HCT116 (cell line): ENCODE measurements around the gene VPS39. TPM values are rescaled to one million over a fixed set of nuclear protein-coding genes. Genes with fewer than 3 reads are reported as not detected.
A peak's percentile ranks its signal among the peaks of the same experiment; 100 is the strongest.

Experiments used
- ATAC-seq: fragments of 200-7000 bp; cut with Tn5 transposase; 2 replicates; pipeline ENCODE4 v1.9.1; 2020; ENCODE audit warnings: mild to moderate bottlenecking, moderate library complexity
- BruUV-seq: library from RNA; stranded (reverse); fragments of 400-500 nt; replicated peaks from 2 replicates; lab custom pipeline; 2021; lab: Mats Ljungman, UMichigan
- CTCF ChIA-PET: fragments of 300-600 bp; sonication (Branson Sonifier 250); formaldehyde crosslinking; loops from one replicate; lab custom pipeline; 2021; ENCODE audit warnings: antibody characterized with exemption; lab: Charles Lee
- POLR2A ChIA-PET: fragments of 300-600, 350-600 bp; sonication (Branson Sonifier 250); formaldehyde crosslinking; loops from one replicate; lab custom pipeline; 2021; ENCODE audit warnings: antibody characterized with exemption; lab: Charles Lee
- RAD21 ChIA-PET, 2 experiments: fragments of 300-600 bp; sonication (Branson Sonifier 250); formaldehyde crosslinking; loops; one replicate each; lab custom pipeline; 2023; ENCODE audit warnings: low total read pairs in 2 of 2; ENCODE audit not compliant: uncharacterized antibody in 2 of 2, unreplicated experiment in 2 of 2, low non-redundant PET in 1 of 2; lab: Charles Lee
- DNase-seq: peaks from one replicate; pipeline ENCODE4 v3.0.0-alpha.2; 2010; ENCODE audit warnings: low read depth, low spot score
- H2AFZ ChIP-seq: fragments of 200-600 bp; shearing (Covaris generic), sonication (generic); 2 replicates; pipeline ENCODE4 v1.6.1; 2017; ENCODE audit warnings: low read depth, mixed run types, mixed read lengths, antibody characterized with exemption, low read length; ENCODE audit not compliant: poor library complexity, severe bottlenecking
- H3K27ac ChIP-seq: 2 replicates; pipeline ENCODE4 v1.5.1; 2012; ENCODE audit warnings: low read depth, low read length
- H3K27me3 ChIP-seq: fragments of 200-600 bp; sonication (generic); 2 replicates; pipeline ENCODE4 v1.6.1; 2016; ENCODE audit warnings: mixed run types, low read length, mixed read lengths; ENCODE audit not compliant: insufficient read depth
- H3K36me3 ChIP-seq, 2 experiments: fragments of 200-500 bp in 1 of 2; fragments of 200-600 bp in 1 of 2; sonication (Bioruptor generic) in 1 of 2; sonication (generic) in 1 of 2; 2 replicates each; pipeline versions ENCODE4 v1.5.1 to v1.6.1; 2014 to 2016; ENCODE audit warnings: low read length in 2 of 2, inconsistent platforms in 1 of 2, mixed read lengths in 1 of 2, mixed run types in 1 of 2; ENCODE audit not compliant: insufficient read depth in 2 of 2, control insufficient read depth in 1 of 2
- H3K4me1 ChIP-seq, 2 experiments: fragments of 200-600 bp in 1 of 2; sonication (generic) in 1 of 2; 2 replicates each; pipeline versions ENCODE4 v1.5.1 to v1.6.1; 2012 to 2017; ENCODE audit warnings: low read length in 2 of 2, inconsistent platforms in 1 of 2, mild to moderate bottlenecking in 1 of 2, mixed read lengths in 1 of 2, mixed run types in 1 of 2, moderate library complexity in 1 of 2; ENCODE audit not compliant: insufficient read depth in 2 of 2, control insufficient read depth in 1 of 2
- H3K4me2 ChIP-seq: fragments of 200-600 bp; sonication (generic); 2 replicates; pipeline ENCODE4 v1.6.1; 2017; ENCODE audit warnings: mixed run types, low read length, mixed read lengths
- H3K4me3 ChIP-seq, 2 experiments: fragments of 200-600 bp in 1 of 2; sonication (generic) in 1 of 2; replicated peaks in 1 of 2; 2 replicates each; pipeline ENCODE4 v1.5.1; 2011 to 2016; ENCODE audit warnings: low read length in 2 of 2, control low read depth in 1 of 2, low read depth in 1 of 2, mild to moderate bottlenecking in 1 of 2, mixed read lengths in 1 of 2, mixed run types in 1 of 2
- H3K79me2 ChIP-seq: fragments of 200-600 bp; sonication (generic); 2 replicates; pipeline ENCODE4 v1.6.1; 2017; ENCODE audit warnings: mild to moderate bottlenecking, mixed run types, low read length, moderate library complexity, mixed read lengths; ENCODE audit not compliant: insufficient read depth
- H3K9ac ChIP-seq: fragments of 200-600 bp; sonication (generic); 2 replicates; pipeline ENCODE4 v1.6.1; 2016; ENCODE audit warnings: low read length, mixed read lengths
- H3K9me2 ChIP-seq: fragments of 200-600 bp; sonication (generic), shearing (Covaris generic); 2 replicates; pipeline ENCODE4 v1.6.1; 2017; ENCODE audit warnings: mixed run types, mild to moderate bottlenecking, moderate library complexity; ENCODE audit not compliant: insufficient read depth
- H3K9me3 ChIP-seq, 2 experiments: fragments of 200-500 bp in 1 of 2; fragments of 200-600 bp in 1 of 2; sonication (Bioruptor generic) in 1 of 2; sonication (generic) in 1 of 2; 2 replicates each; pipeline ENCODE4 v1.6.1; 2014 to 2017; ENCODE audit warnings: low read length in 2 of 2, mixed read lengths in 2 of 2, inconsistent platforms in 1 of 2, low read depth in 1 of 2, mild to moderate bottlenecking in 1 of 2, mixed run types in 1 of 2, moderate library complexity in 1 of 2; ENCODE audit not compliant: control insufficient read depth in 1 of 2, insufficient read depth in 1 of 2
- H4K20me1 ChIP-seq: fragments of 200-600 bp; sonication (generic), shearing (Covaris generic); 2 replicates; pipeline ENCODE4 v1.6.1; 2017; ENCODE audit warnings: mixed run types, mild to moderate bottlenecking, moderate library complexity; ENCODE audit not compliant: insufficient read depth
- ELF1 ChIP-seq: IDR thresholded peaks from 2 replicates; pipeline ENCODE4 v1.6.1; 2012; ENCODE audit warnings: low read depth, borderline replicate concordance
- EZH2 ChIP-seq: fragments of 200-600 bp; sonication (generic); IDR thresholded peaks from 2 replicates; pipeline ENCODE4 v1.6.1; 2017; ENCODE audit warnings: antibody characterized with exemption, mixed run types
- POLR2AphosphoS5 ChIP-seq: IDR thresholded peaks from 2 replicates; pipeline ENCODE4 v1.6.1; 2011; ENCODE audit warnings: mild to moderate bottlenecking, low read depth, low read length, moderate library complexity
- SIN3A ChIP-seq: IDR thresholded peaks from 2 replicates; pipeline ENCODE4 v1.6.1; 2012; ENCODE audit warnings: low read depth
- SP1 ChIP-seq: IDR thresholded peaks from 2 replicates; pipeline ENCODE4 v1.6.1; 2012; ENCODE audit warnings: low read depth
- SRF ChIP-seq: IDR thresholded peaks from 2 replicates; pipeline ENCODE4 v1.6.1; 2012; ENCODE audit warnings: low read depth
- TCF7L2 ChIP-seq: IDR thresholded peaks from 2 replicates; pipeline ENCODE4 v1.7.0; 2011; ENCODE audit warnings: borderline replicate concordance, inconsistent platforms; ENCODE audit not compliant: insufficient read depth, insufficient read length; ENCODE audit errors: extremely low read depth
- YY1 ChIP-seq: IDR thresholded peaks from 2 replicates; pipeline ENCODE4 v1.6.1; 2011; ENCODE audit warnings: low read length, low read depth, moderate library complexity, mild to moderate bottlenecking; ENCODE audit not compliant: insufficient replicate concordance; ENCODE audit errors: extremely low read depth
- intact Hi-C: fragments of 100-400 bp; cut with micrococcal nuclease; formaldehyde crosslinking; loops from 2 replicates; pipeline ENCODE4 v1.10.0; 2022
- total RNA-seq: library from RNA; stranded (reverse); gene quantifications from one replicate; pipeline ENCODE4 v1.2.1, GENCODE V29; 2021; ENCODE audit not compliant: unreplicated experiment

VPS39 gene
- total RNA-seq, 1 experiment from 2014 or later = 40.1 TPM

GRCh38 chr15:42135351-42135750 is 72.8 kb downstream of the VPS39 start:
- no TSS peak for BruUV-seq
- Histone ChIP-seq H3K4me3 (no peak overlapping the region), H3K9me2 (no peaks in the 10 kb centered on the region), H3K79me2 (no peaks in the 10 kb centered on the region), H3K4me2 (no peak overlapping the region), H3K9me3 (no peaks in the 10 kb centered on the region), H3K36me3 (no peaks in the 10 kb centered on the region), H3K4me1 (peaks cover 5 to 8% of the 10 kb centered on the region in 2 experiments; a peak in 3 of 4 replicates), H3K9ac (no peak overlapping the region), H4K20me1 (no peaks in the 10 kb centered on the region), H3K27ac (no peak overlapping the region), H2AFZ (no peak overlapping the region), H3K27me3 (no peaks in the 10 kb centered on the region)
- TF ChIP-seq TCF7L2 (no peak), SIN3A (no peak), EZH2 (no peak), SP1 (no peak), ELF1 (no peak)
- intact Hi-C loops = no loop called here
- ChIA-PET CTCF (interaction anchor here (0.9 to 5.9 kb wide), 7 partner anchors 13 to 337 kb away, joined by 3 to 47 read pairs (median 4); partner anchors contain the start of gene PLA2G4F), POLR2A (no interaction called here), RAD21 (no interaction called here)
- no peak for ATAC-seq
- no peak for DNase-seq

- H3K4me2 ChIP-seq = no peak overlapping the region
- RAD21 ChIA-PET = interaction anchor here (1.4 to 1.7 kb wide), 3 partner anchors 50 to 145 kb away, joined by 4 to 7 read pairs (median 5); no protein-coding TSS in a partner anchor
- no peaks in the 10 kb centered on the region for H3K9me2 ChIP-seq
- DNase-seq = no peak
- no peak for TF ChIP-seq YY1
- no peak for TF ChIP-seq SRF
- TF ChIP-seq TCF7L2 = peak; percentile 11
- no peak for TF ChIP-seq EZH2
- no peak for TF ChIP-seq POLR2AphosphoS5
- TF ChIP-seq, all 23 proteins: peak for 1
- peaks cover 5 to 8% of the 10 kb centered on the region in 2 experiments; a peak in 3 of 4 replicates for H3K4me1 ChIP-seq
- H3K9ac ChIP-seq = no peak overlapping the region
- no peak for ATAC-seq
- H3K4me3 ChIP-seq = no peak overlapping the region
- no peaks in the 10 kb centered on the region for H3K9me3 ChIP-seq
- peak overlapping the region; percentile 93 for H2AFZ ChIP-seq
- H4K20me1 ChIP-seq = no peaks in the 10 kb centered on the region
- no peak overlapping the region for H3K27ac ChIP-seq
- H3K79me2 ChIP-seq = no peaks in the 10 kb centered on the region
- no TSS peak for BruUV-seq
- intact Hi-C loops = loop anchor here (1.0 kb wide), 2 partner anchors 68 to 145 kb away; no protein-coding TSS in a partner anchor
- no peaks in the 10 kb centered on the region for H3K36me3 ChIP-seq
- ChIA-PET POLR2A (no interaction called here), CTCF (interaction anchor here (0.9 to 5.9 kb wide), 14 partner anchors 9 to 337 kb away, joined by 3 to 47 read pairs (median 5); partner anchors contain the start of gene PLA2G4F)
- H3K27me3 ChIP-seq = peaks cover 2% of the 10 kb centered on the region; the same call in 1 of the 2 replicates
Measured at GRCh38 chr15:42134617-42135245, 73.4 kb downstream of the VPS39 start.
